Lower leg skin (tissue), 4 donors: ENCODE results near the gene CCDC9B. TPM values are rescaled to one million over a fixed set of nuclear protein-coding genes. Genes with fewer than 3 reads are reported as not detected.

ENCODE experiments used
- DNase-seq, 2 donors: peaks; one replicate each; pipeline ENCODE4 v3.0.0-alpha.2; 2019; ENCODE audit warnings: low spot score in 2 of 2
- H3K4me3 ChIP-seq: fragments of 200-600 bp; sonication (generic); 2 replicates; pipeline ENCODE4 v1.5.1; 2017; ENCODE audit warnings: mild to moderate bottlenecking, low read depth; ENCODE audit not compliant: poor library complexity, severe bottlenecking
- CTCF ChIP-seq, 3 donors: fragments of 450-650 bp; IDR thresholded peaks; one replicate each; pipeline ENCODE4 v1.5.1; 2016; ENCODE audit warnings: antibody characterized with exemption in 3 of 3, mild to moderate bottlenecking in 3 of 3, moderate library complexity in 2 of 3
- POLR2A ChIP-seq, 2 donors: fragments of 450-650 bp; IDR thresholded peaks; one replicate each; pipeline ENCODE4 v1.6.1; 2016 to 2017; ENCODE audit warnings: antibody characterized with exemption in 2 of 2, mild to moderate bottlenecking in 1 of 2, moderate library complexity in 1 of 2
- WGBS, 2 donors: methylation state at CpG; one replicate each; pipeline ENCODE4 v1.1.5; 2018; 5-methylcytosine and 5-hydroxymethylcytosine counted together
- intact Hi-C: fragments of 100-400 bp; cut with DNase I; formaldehyde crosslinking; loops from one replicate; pipeline ENCODE4 v1.15.0; 2023; ENCODE audit warnings: low total_unique reads
- total RNA-seq, 4 donors: library from RNA; depleted of rRNA; stranded (reverse); fragments of >200 nt; gene quantifications; one replicate each; pipeline ENCODE4 v1.1.0, GENCODE V29; 2016

Gene CCDC9B
- total RNA-seq, 4 donors from 2014 or later = 17.4 to 28.6 (median 24.7) TPM

GRCh38 chr15:40336744-40337122 lies 4.0 kb downstream of the CCDC9B start:
- intact Hi-C loops = no loop called here
- TF ChIP-seq CTCF (IDR thresholded peaks at IDR 0.05) (no peak), POLR2A (IDR thresholded peaks at IDR 0.05) (no peak)
- DNase-seq = no peak
- 66 to 76% methylated on average over 5 of the region's 5 CpGs for WGBS, 2 donors
- no peak overlapping the region for H3K4me3 ChIP-seq

- H3K4me3 ChIP-seq = no peak overlapping the region
- intact Hi-C loops = no loop called here
- TF ChIP-seq CTCF (IDR thresholded peaks at IDR 0.05) = no peak
- TF ChIP-seq POLR2A (IDR thresholded peaks at IDR 0.05) = no peak
- DNase-seq = no peak
- 81 to 83% methylated on average over 9 to 12 of the region's 13 CpGs for WGBS, 2 donors
Observed at GRCh38 chr15:40335938-40336743, 4.6 kb downstream of the CCDC9B start.

- H3K4me3 ChIP-seq = no peak overlapping the region
- peak in 1 of 2 donors; percentile 85 for DNase-seq
- 72 to 82% methylated on average over 23 to 25 of the region's 26 CpGs for WGBS, 2 donors
- intact Hi-C loops = no loop called here
- TF ChIP-seq CTCF (IDR thresholded peaks at IDR 0.05) = no peak
- no peak for TF ChIP-seq POLR2A (IDR thresholded peaks at IDR 0.05)
Observed at GRCh38 chr15:40334941-40335795, 5.6 kb downstream of the CCDC9B start.

GRCh38 chr15:40334541-40334940 lies 6.2 kb downstream of the CCDC9B start:
- TF ChIP-seq CTCF (IDR thresholded peaks at IDR 0.05) = no peak
- no peak for TF ChIP-seq POLR2A (IDR thresholded peaks at IDR 0.05)
- H3K4me3 ChIP-seq = no peak overlapping the region
- WGBS, 2 donors = 51 to 63% methylated on average over 3 of the region's 3 CpGs
- intact Hi-C loops = no loop called here
- no peak for DNase-seq

- no peak overlapping the region for H3K4me3 ChIP-seq
- DNase-seq = peak; percentile 57 to 91
- TF ChIP-seq POLR2A (IDR thresholded peaks at IDR 0.05) = no peak
- no peak for TF ChIP-seq CTCF (IDR thresholded peaks at IDR 0.05)
- 25 to 35% methylated on average over 12 of the region's 12 CpGs for WGBS, 2 donors
- intact Hi-C loops = no loop called here
Observed at GRCh38 chr15:40333922-40334492, 6.7 kb downstream of the CCDC9B start.
